ENCODE data around the gene FAM110D. TPM values are rescaled to one million over a fixed set of nuclear protein-coding genes. Genes with fewer than 3 reads are reported as not detected.

The FAM110D gene
- total RNA-seq, 1 experiment from 2014 or later, result not detected

GRCh38 chr1:26171084-26172072 is 12.5 kb downstream of the FAM110D start, which contains the start of gene ZNF593OS:
TSS of gene ZNF593OS (minus strand) at chr1:26171832. CDS start at chr1:26171661, 171 bp downstream.
- H3K27me3 ChIP-seq (ENCODE audit: insufficient read depth, low read depth), result no peaks in the 10 kb centered on the region
- intact Hi-C loops (cut with micrococcal nuclease; ENCODE audit: unreplicated experiment), result loop anchor here (10.0 kb wide), 1 partner anchor 243 kb away; the partner anchor contains the start of gene LIN28A
- H4K20me1 ChIP-seq (ENCODE audit: insufficient read depth), result no peaks in the 10 kb centered on the region
- H3K36me3 ChIP-seq (ENCODE audit: low read depth), result no peaks in the 10 kb centered on the region
- no peaks in the 10 kb centered on the region for H3K9me3 ChIP-seq (ENCODE audit: insufficient read depth, low read depth)
- CTCF ChIA-PET, result no interaction called here
- no peak for DNase-seq
- no peak within 1 kb of the TSS for H2AFZ ChIP-seq
- BruUV-seq (replicated peaks), result no TSS peak
- H3K4me3 ChIP-seq, result peak within 1 kb of the TSS; percentile 99
- no peaks in the 10 kb centered on the region for H3K9me2 ChIP-seq (ENCODE audit: insufficient read depth)
- POLR2A ChIA-PET (ENCODE audit: unreplicated experiment), result no interaction called here
- peaks cover 16% of the 10 kb centered on the region for H3K79me2 ChIP-seq (ENCODE audit: low read depth)
- H3K27ac ChIP-seq, result no peak within 1 kb of the TSS
- peak within 1 kb of the TSS; percentile 96 for H3K4me2 ChIP-seq
- no peak for TF ChIP-seq CTCF (conservative IDR thresholded peaks at IDR 0.05)
- no peak for TF ChIP-seq EZH2 (IDR thresholded peaks at IDR 0.05; ENCODE audit: low read depth)
- H3K4me1 ChIP-seq (replicated peaks; ENCODE audit: insufficient read depth), result peaks cover 6% of the 10 kb centered on the region; the same call in 1 of the 2 replicates
- H3F3A ChIP-seq (ENCODE audit: insufficient read depth, low read depth), result peaks cover 18% of the 10 kb centered on the region; the same call in 1 of the 2 replicates

- intact Hi-C loops (cut with micrococcal nuclease; ENCODE audit: unreplicated experiment), result loop anchor here (10.0 kb wide), 1 partner anchor 239 kb away; the partner anchor contains the start of gene LIN28A
- no peaks in the 10 kb centered on the region for H3K9me2 ChIP-seq (ENCODE audit: insufficient read depth)
- peaks cover 31% of the 10 kb centered on the region for H3F3A ChIP-seq (ENCODE audit: insufficient read depth, low read depth)
- peaks cover 17% of the 10 kb centered on the region for H3K4me1 ChIP-seq (replicated peaks; ENCODE audit: insufficient read depth)
- TF ChIP-seq CTCF (conservative IDR thresholded peaks at IDR 0.05), result no peak
- TF ChIP-seq EZH2 (IDR thresholded peaks at IDR 0.05; ENCODE audit: low read depth), result no peak
- H3K36me3 ChIP-seq (ENCODE audit: low read depth), result no peaks in the 10 kb centered on the region
- no peaks in the 10 kb centered on the region for H3K9me3 ChIP-seq (ENCODE audit: insufficient read depth, low read depth)
- no peaks in the 10 kb centered on the region for H4K20me1 ChIP-seq (ENCODE audit: insufficient read depth)
- no peak overlapping the region for H2AFZ ChIP-seq
- ChIA-PET POLR2A (ENCODE audit: unreplicated experiment) (interaction anchor here (0.5 kb wide), 1 partner anchor 148 kb away, joined by 3 read pairs; no protein-coding TSS in a partner anchor), CTCF (no interaction called here)
- H3K27me3 ChIP-seq (ENCODE audit: insufficient read depth, low read depth), result no peaks in the 10 kb centered on the region
- no peak overlapping the region for H3K4me3 ChIP-seq
- no peak overlapping the region for H3K4me2 ChIP-seq
- H3K27ac ChIP-seq, result no peak overlapping the region
- DNase-seq, result no peak
- peaks cover 25% of the 10 kb centered on the region for H3K79me2 ChIP-seq (ENCODE audit: low read depth)
- no TSS peak for BruUV-seq (replicated peaks)
These were observed 16.5 kb downstream of the FAM110D start for GRCh38 chr1:26175346-26175745.

GRCh38 chr1:26177182-26177684 is 18.4 kb downstream of the FAM110D start, which contains the start of gene CNKSR1:
TSS of gene CNKSR1 (plus strand) at chr1:26177491. CDS start at chr1:26177548, 57 bp downstream.
- Histone ChIP-seq H3K4me1 (replicated peaks; ENCODE audit: insufficient read depth) (peaks cover 21% of the 10 kb centered on the region), H3K36me3 (ENCODE audit: low read depth) (no peaks in the 10 kb centered on the region; the same call in 1 of the 2 replicates), H3K4me2 (peak within 1 kb of the TSS; percentile 91), H3K9me2 (ENCODE audit: insufficient read depth) (no peaks in the 10 kb centered on the region), H3K27ac (peak within 1 kb of the TSS; percentile 64), H3K9me3 (ENCODE audit: insufficient read depth, low read depth) (no peaks in the 10 kb centered on the region), H3K4me3 (peak within 1 kb of the TSS; percentile 67), H2AFZ (peak within 1 kb of the TSS; percentile 84), H3K27me3 (ENCODE audit: insufficient read depth, low read depth) (no peaks in the 10 kb centered on the region), H4K20me1 (ENCODE audit: insufficient read depth) (no peaks in the 10 kb centered on the region), H3F3A (ENCODE audit: insufficient read depth, low read depth) (peaks cover 40% of the 10 kb centered on the region), H3K79me2 (ENCODE audit: low read depth) (peaks cover 14% of the 10 kb centered on the region)
- BruUV-seq (replicated peaks), result no TSS peak
- ChIA-PET CTCF (interaction anchor here (0.5 to 1.1 kb wide), 5 partner anchors 33 to 751 kb away, joined by 3 to 7 read pairs (median 5); partner anchors contain the start of genes CEP85 and PAFAH2), POLR2A (ENCODE audit: unreplicated experiment) (interaction anchor here (0.5 to 0.6 kb wide), 4 partner anchors 8 to 328 kb away, joined by 3 to 8 read pairs (median 4); partner anchors contain the start of gene ZNF593)
- peak; percentile 71 for TF ChIP-seq CTCF (conservative IDR thresholded peaks at IDR 0.05)
- no peak for TF ChIP-seq EZH2 (IDR thresholded peaks at IDR 0.05; ENCODE audit: low read depth)
- intact Hi-C loops (cut with micrococcal nuclease; ENCODE audit: unreplicated experiment), result loop anchor here (1.0 to 10.0 kb wide), 2 partner anchors 57 to 238 kb away; partner anchors contain the start of genes CEP85 and LIN28A
- peak; percentile 88 to 89 for DNase-seq
